H1 (cell line): ENCODE measurements around the gene SEMA3G. TPM values are rescaled to one million over a fixed set of nuclear protein-coding genes. Genes with fewer than 3 reads are reported as not detected.

Experiments
- CTCF ChIA-PET: fragments of 300-600 bp; sonication (Branson Sonifier 250); formaldehyde crosslinking; loops from one replicate; lab custom pipeline; 2021; ENCODE audit not compliant: partially characterized antibody; lab: Charles Lee
- POLR2A ChIA-PET: fragments of 300-600 bp; sonication (Branson Sonifier 250); formaldehyde crosslinking; loops from one replicate; lab custom pipeline; 2021; ENCODE audit warnings: inconsistent platforms; ENCODE audit not compliant: partially characterized antibody; lab: Charles Lee
- DNase-seq, 2 experiments: peaks; one replicate each; pipeline versions ENCODE4 v3.0.0 to v3.0.0-alpha.2; 2010 to 2022; ENCODE audit warnings: low spot score in 2 of 2, low read depth in 1 of 2, mixed read lengths in 1 of 2
- FAIRE-seq: peaks from 2 replicates; lab custom pipeline; 2011; peaks lifted over from hg19 to GRCh38; lab: Jason Lieb, UNC
- H2AFZ ChIP-seq: 2 replicates; pipeline ENCODE4 v1.8.1; 2012; ENCODE audit warnings: low read length, inconsistent platforms
- H2AK5ac ChIP-seq: 2 replicates; pipeline ENCODE4 v1.6.1; 2013; ENCODE audit warnings: low read depth, low read length
- H2BK120ac ChIP-seq: replicated peaks from 2 replicates; pipeline ENCODE3; 2013; ENCODE audit warnings: low read depth, low read length, inconsistent platforms
- H2BK12ac ChIP-seq: 2 replicates; pipeline ENCODE4 v1.6.1; 2013; ENCODE audit warnings: low read depth, low read length
- H2BK15ac ChIP-seq: 2 replicates; pipeline ENCODE4 v1.6.1; 2013; ENCODE audit warnings: low read length
- H2BK20ac ChIP-seq: 2 replicates; pipeline ENCODE4 v1.6.1; 2013; ENCODE audit warnings: low read length
- H2BK5ac ChIP-seq: 2 replicates; pipeline ENCODE4 v1.6.1; 2013; ENCODE audit warnings: low read depth, low read length
- H3K14ac ChIP-seq: 2 replicates; pipeline ENCODE4 v1.6.1; 2013; ENCODE audit warnings: inconsistent platforms; ENCODE audit not compliant: insufficient read length
- H3K18ac ChIP-seq: 2 replicates; pipeline ENCODE4 v1.6.1; 2013; ENCODE audit warnings: low read length; ENCODE audit errors: extremely low read depth
- H3K23ac ChIP-seq: 2 replicates; pipeline ENCODE4 v1.6.1; 2013; ENCODE audit warnings: inconsistent platforms; ENCODE audit not compliant: insufficient read length
- H3K23me2 ChIP-seq: 2 replicates; pipeline ENCODE4 v1.6.1; 2013; ENCODE audit warnings: low read depth, low read length
- H3K27ac ChIP-seq: 2 replicates; pipeline ENCODE4 v1.6.1; 2011; ENCODE audit warnings: low read depth, low read length, inconsistent platforms
- H3K27me3 ChIP-seq, 4 experiments: replicated peaks in 1 of 4; 1 replicate in 1 of 4; 2 replicates in 3 of 4; pipeline versions ENCODE4 v1.6.1 to v1.8.1; 2011 to 2013; ENCODE audit warnings: low read length in 3 of 4, mild to moderate bottlenecking in 3 of 4, inconsistent platforms in 2 of 4, mixed read lengths in 2 of 4, moderate library complexity in 1 of 4; ENCODE audit not compliant: control insufficient read depth in 3 of 4, insufficient read depth in 3 of 4; ENCODE audit errors: extremely low read depth in 1 of 4
- H3K36me3 ChIP-seq, 4 experiments: 2 replicates each; pipeline versions ENCODE4 v1.6.1 to v1.8.1; 2011 to 2013; ENCODE audit warnings: mild to moderate bottlenecking in 4 of 4, low read length in 3 of 4, moderate library complexity in 2 of 4, control low read depth in 1 of 4, inconsistent platforms in 1 of 4; ENCODE audit not compliant: insufficient read depth in 4 of 4, control insufficient read depth in 2 of 4
- H3K4ac ChIP-seq: replicated peaks from 2 replicates; pipeline ENCODE3; 2013; ENCODE audit warnings: low read length, low read depth, mixed read lengths, inconsistent platforms; ENCODE audit not compliant: insufficient read length
- H3K4me1 ChIP-seq, 4 experiments: replicated peaks in 1 of 4; 1 replicate in 1 of 4; 2 replicates in 3 of 4; pipeline versions ENCODE4 v1.6.1 to v1.8.1; 2011 to 2013; ENCODE audit warnings: low read length in 3 of 4, inconsistent platforms in 2 of 4, mixed read lengths in 1 of 4; ENCODE audit not compliant: insufficient read depth in 4 of 4, control insufficient read depth in 3 of 4
- H3K4me2 ChIP-seq, 2 experiments: 2 replicates each; pipeline versions ENCODE4 v1.6.1 to v1.8.1; 2011 to 2013; ENCODE audit warnings: low read depth in 2 of 2, low read length in 2 of 2, control low read depth in 1 of 2, inconsistent platforms in 1 of 2, mild to moderate bottlenecking in 1 of 2; ENCODE audit not compliant: insufficient read depth in 1 of 2
- H3K4me3 ChIP-seq, 4 experiments: fragments of 200-600, 300-600 bp in 1 of 4; sonication (generic), shearing (Covaris generic), sonication (Bioruptor Twin) in 1 of 4; 2 replicates each; pipeline versions ENCODE4 v1.5.1 to v1.8.1; 2011 to 2016; ENCODE audit warnings: low read length in 4 of 4, low read depth in 3 of 4, control low read depth in 2 of 4, inconsistent platforms in 2 of 4, mild to moderate bottlenecking in 2 of 4, mixed read lengths in 1 of 4, moderate library complexity in 1 of 4; ENCODE audit not compliant: insufficient read depth in 2 of 4; ENCODE audit errors: extremely low read depth in 1 of 4
- H3K56ac ChIP-seq: replicated peaks from 2 replicates; pipeline ENCODE3; 2013; ENCODE audit warnings: low read depth, mild to moderate bottlenecking, mixed read lengths, low read length, inconsistent platforms; ENCODE audit not compliant: insufficient read length
- H3K79me1 ChIP-seq: 2 replicates; pipeline ENCODE4 v1.6.1; 2013; ENCODE audit warnings: low read depth, low read length, control low read depth
- H3K79me2 ChIP-seq, 2 experiments: 2 replicates each; pipeline versions ENCODE4 v1.6.1 to v1.8.1; 2012 to 2013; ENCODE audit warnings: low read length in 2 of 2, mild to moderate bottlenecking in 2 of 2, inconsistent platforms in 1 of 2; ENCODE audit not compliant: insufficient read depth in 2 of 2, control insufficient read depth in 1 of 2
- H3K9ac ChIP-seq, 4 experiments: replicated peaks in 1 of 4; 1 replicate in 1 of 4; 2 replicates in 3 of 4; pipeline versions ENCODE4 v1.6.1 to v1.8.1; 2011 to 2013; ENCODE audit warnings: low read depth in 3 of 4, low read length in 3 of 4, control low read depth in 2 of 4, mild to moderate bottlenecking in 2 of 4, moderate library complexity in 2 of 4, inconsistent platforms in 1 of 4; ENCODE audit errors: extremely low read depth in 1 of 4
- H3K9me3 ChIP-seq, 2 experiments: 2 replicates each; pipeline versions ENCODE4 v1.6.1 to v1.8.1; 2012 to 2013; ENCODE audit warnings: mild to moderate bottlenecking in 2 of 2, moderate library complexity in 2 of 2, control low read depth in 1 of 2, inconsistent platforms in 1 of 2, low read depth in 1 of 2, low read length in 1 of 2, mixed read lengths in 1 of 2; ENCODE audit not compliant: insufficient read depth in 2 of 2
- H4K20me1 ChIP-seq, 2 experiments: replicated peaks in 1 of 2; 2 replicates each; pipeline versions ENCODE3 to v1.8.1; 2011 to 2013; ENCODE audit warnings: inconsistent platforms in 2 of 2, low read length in 2 of 2, mild to moderate bottlenecking in 1 of 2; ENCODE audit not compliant: insufficient read depth in 2 of 2, control insufficient read depth in 1 of 2
- H4K5ac ChIP-seq: 2 replicates; pipeline ENCODE4 v1.6.1; 2013; ENCODE audit warnings: low read length, low read depth, mixed read lengths, inconsistent platforms; ENCODE audit not compliant: insufficient read length
- H4K8ac ChIP-seq: 2 replicates; pipeline ENCODE4 v1.8.0; 2013; ENCODE audit warnings: mild to moderate bottlenecking, moderate library complexity, low read length, inconsistent platforms; ENCODE audit not compliant: insufficient read depth; ENCODE audit errors: extremely low read depth
- H4K91ac ChIP-seq: replicated peaks from 2 replicates; pipeline ENCODE3; 2013; ENCODE audit warnings: low read length, mixed read lengths, inconsistent platforms; ENCODE audit not compliant: insufficient read length
- ATF3 ChIP-seq: IDR thresholded peaks from 2 replicates; pipeline ENCODE4 v1.6.1; 2011; ENCODE audit warnings: low read depth, mild to moderate bottlenecking, low read length; ENCODE audit not compliant: insufficient read depth
- BACH1 ChIP-seq: IDR thresholded peaks from 2 replicates; pipeline ENCODE4 v1.6.1; 2012; ENCODE audit warnings: low read length, improper control_type of control experiment
- CHD2 ChIP-seq: IDR thresholded peaks from 2 replicates; pipeline ENCODE4 v1.6.1; 2012; ENCODE audit warnings: low read length, improper control_type of control experiment
- FOSL1 ChIP-seq: IDR thresholded peaks from 2 replicates; pipeline ENCODE4 v1.6.1; 2011; ENCODE audit warnings: mild to moderate bottlenecking, low read depth, low read length, moderate library complexity; ENCODE audit not compliant: insufficient read depth
- GABPA ChIP-seq: IDR thresholded peaks from 2 replicates; pipeline ENCODE4 v1.6.1; 2011; ENCODE audit warnings: mild to moderate bottlenecking, low read length, moderate library complexity, borderline replicate concordance; ENCODE audit not compliant: insufficient read depth
- HDAC6 ChIP-seq: IDR thresholded peaks from one replicate; pipeline ENCODE4 v1.7.1; 2012; ENCODE audit warnings: low read depth, mild to moderate bottlenecking, inconsistent platforms, low read length, moderate library complexity
- NANOG ChIP-seq: IDR thresholded peaks from 2 replicates; pipeline ENCODE4 v1.6.1; 2011; ENCODE audit warnings: low read length, low read depth, mild to moderate bottlenecking, inconsistent platforms; ENCODE audit not compliant: insufficient read depth, poor library complexity, severe bottlenecking
- PHF8 ChIP-seq: fragments of 200-600 bp; sonication (generic); conservative IDR thresholded peaks from 2 replicates; pipeline ENCODE4 v1.7.1; 2012; ENCODE audit warnings: low read depth, mild to moderate bottlenecking, inconsistent platforms, low read length, moderate library complexity
- RAD21 ChIP-seq, 2 experiments: IDR thresholded peaks in 1 of 2; conservative IDR thresholded peaks in 1 of 2; 2 replicates each; pipeline ENCODE4 v1.6.1; 2011; ENCODE audit warnings: low read depth in 2 of 2, low read length in 2 of 2, improper control_type of control experiment in 1 of 2, inconsistent platforms in 1 of 2, mild to moderate bottlenecking in 1 of 2, moderate library complexity in 1 of 2
- SP2 ChIP-seq: IDR thresholded peaks from 2 replicates; pipeline ENCODE4 v1.6.1; 2012; ENCODE audit warnings: mild to moderate bottlenecking, low read length, inconsistent platforms
- WGBS, 2 experiments: shearing (Covaris generic) in 1 of 2; methylation state at CpG; one replicate each; pipeline versions ENCODE4 v1.1.6 to v1.1.7; 2013 to 2015; ENCODE audit warnings: low lambda C conversion rate in 2 of 2, mixed read lengths in 2 of 2, inconsistent platforms in 1 of 2, low coverage in 1 of 2, missing lambda C conversion rate in 1 of 2; ENCODE audit not compliant: insufficient replicate concordance in 2 of 2, insufficient coverage in 1 of 2, insufficient read length in 1 of 2; ENCODE audit errors: extremely low coverage in 1 of 2, missing lambda C conversion rate in 1 of 2; 5-methylcytosine and 5-hydroxymethylcytosine counted together
- polyA plus RNA-seq, 7 experiments: library from polyadenylated mRNA; depleted of rRNA in 3 of 7; stranded (reverse) in 5 of 7; unstranded in 2 of 7; fragments of >200 nt in 5 of 7; fragments of 200-250 nt in 2 of 7; gene quantifications; 1 replicate in 5 of 7; 2 replicates in 1 of 7; 4 replicates in 1 of 7; pipeline versions ENCODE4 v1.2.1 to v1.2.3, GENCODE V29; 2011 to 2013; ENCODE audit warnings: missing spikeins in 2 of 7, mixed read lengths in 2 of 7
- total RNA-seq: library from RNA; stranded (reverse); fragmentation: NEBNext Ultra II Directional; extraction: Animal tissue kit (Norgen Biotek cat#: 25700); gene quantifications from 2 replicates; pipeline ENCODE4 v1.2.1, GENCODE V29; 2021
- TF ChIP-seq, protein P1 (sequence below): IDR thresholded peaks from 2 replicates; pipeline ENCODE4 v1.6.1; 2012; ENCODE audit warnings: inconsistent platforms

SEMA3G gene
- total and polyA plus RNA-seq, 2 of the 8 experiments (the other 6 are each of a cell fraction or from before 2014, with no cell fraction given): 0.95 to 1.5 TPM

DNA sequence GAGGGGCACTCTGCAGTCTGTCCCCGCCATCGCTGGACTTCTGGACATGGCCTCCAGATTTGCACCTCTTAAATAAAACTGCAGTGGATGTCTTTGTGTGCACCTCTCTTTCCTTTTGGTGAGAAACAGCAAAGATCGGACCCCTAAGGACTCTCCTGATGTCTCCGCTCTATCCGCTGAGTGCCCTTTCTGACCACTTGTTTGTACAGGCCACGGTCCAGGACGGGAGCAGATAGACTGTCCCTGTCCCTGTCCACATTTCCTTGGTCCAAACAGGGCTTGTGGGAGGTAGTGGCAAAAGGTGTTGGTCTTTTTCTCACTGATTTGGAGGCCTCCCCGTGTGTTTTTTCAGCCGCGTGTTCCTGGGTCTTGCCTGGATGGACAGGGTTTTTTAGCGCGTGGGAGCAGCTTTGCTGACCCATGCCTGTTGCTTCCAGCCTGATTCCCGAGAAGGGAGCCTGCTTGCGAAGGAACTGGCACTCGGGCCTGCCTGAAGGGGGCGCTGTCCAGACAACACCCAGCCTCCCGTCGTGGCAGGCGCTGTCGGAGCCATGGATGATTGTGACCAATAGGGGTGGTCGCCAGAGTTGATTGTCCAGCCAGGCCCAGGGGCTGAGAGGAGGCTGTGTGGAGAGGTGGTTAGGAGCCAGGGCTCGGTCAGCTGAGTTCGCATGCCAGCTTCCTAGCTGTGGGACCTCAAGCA, 37.1 kb upstream of the SEMA3G start:
- Histone ChIP-seq H3K9ac (no peak overlapping the region), H2AFZ (no peak overlapping the region), H3K27ac (no peak overlapping the region), H4K20me1 (peaks cover 0 to 18% of the 10 kb centered on the region in 2 experiments), H2BK15ac (no peak overlapping the region), H4K5ac (no peak overlapping the region), H3K4ac (no peak overlapping the region), H4K91ac (no peak overlapping the region), H3K9me3 (no peaks in the 10 kb centered on the region), H3K79me1 (peaks cover 2% of the 10 kb centered on the region; the same call in 1 of the 2 replicates), H3K4me1 (no peaks in the 10 kb centered on the region), H2BK20ac (no peak overlapping the region), H3K36me3 (peaks cover 30 to 58% (median 42%) of the 10 kb centered on the region in 4 experiments), H3K79me2 (no peaks in the 10 kb centered on the region), H3K4me2 (no peak overlapping the region), H3K23ac (no peak overlapping the region), H3K56ac (no peak overlapping the region), H4K8ac (no peak overlapping the region), H2AK5ac (no peak overlapping the region), H3K27me3 (no peaks in the 10 kb centered on the region), H2BK120ac (no peak overlapping the region), H2BK12ac (no peak overlapping the region), H2BK5ac (no peak overlapping the region; the same call in 1 of the 2 replicates), H3K4me3 (no peak overlapping the region), H3K14ac (no peak overlapping the region), H3K23me2 (no peaks in the 10 kb centered on the region), H3K18ac (no peak overlapping the region)
- WGBS, 2 experiments: 80% methylated on average over 23 of the region's 23 CpGs; no CpG with 5 or more reads in 1 of the 2 experiments
- POLR2A ChIA-PET: interaction anchor here (0.7 to 2.1 kb wide), 5 partner anchors 13 to 94 kb away, joined by 3 to 6 read pairs (median 3); partner anchors contain the start of genes STAB1 and UQCC5
- DNase-seq (peak; percentile 51 to 93), FAIRE-seq (peak; percentile 75)
- CTCF ChIA-PET: interaction anchor here (0.6 to 3.1 kb wide), 27 partner anchors 9 to 258 kb away, joined by 3 to 28 read pairs (median 4); partner anchors contain the start of genes STAB1 and TNNC1
- TF ChIP-seq ATF3: no peak
- no peak for TF ChIP-seq CHD2
- TF ChIP-seq SP2: no peak
- TF ChIP-seq GABPA: 0 out of 2 replicates have a peak, but pooled peaks have one; percentile 65
- TF ChIP-seq PHF8: no peak
- TF ChIP-seq NANOG: peak; percentile 25
- peak; percentile 62 to 71 for TF ChIP-seq RAD21 (IDR thresholded peaks at IDR 0.05 in 1 of 2, conservative IDR thresholded peaks at IDR 0.05 in 1 of 2; ENCODE audit: low read depth in 2 of 2, low read length in 2 of 2)
- TF ChIP-seq BACH1: no peak
- no peak for TF ChIP-seq HDAC6
- TF ChIP-seq FOSL1: no peak
- TF ChIP-seq, protein P1, sequence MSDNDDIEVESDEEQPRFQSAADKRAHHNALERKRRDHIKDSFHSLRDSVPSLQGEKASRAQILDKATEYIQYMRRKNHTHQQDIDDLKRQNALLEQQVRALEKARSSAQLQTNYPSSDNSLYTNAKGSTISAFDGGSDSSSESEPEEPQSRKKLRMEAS: peak; percentile 38; the same call in 1 of the 2 replicates
